Ishikawa (cell line): ENCODE data around the gene ZNF143.

ENCODE experiments used
- CEBPB ChIP-seq: IDR thresholded peaks from 2 replicates; pipeline ENCODE4 v1.6.1; 2012
- EGR1 ChIP-seq: IDR thresholded peaks from 2 replicates; pipeline ENCODE4 v1.6.1; 2012
- EP300 ChIP-seq: IDR thresholded peaks from 2 replicates; pipeline ENCODE4 v1.6.1; 2012; ENCODE audit warnings: borderline replicate concordance
- FOXM1 ChIP-seq: IDR thresholded peaks from 2 replicates; pipeline ENCODE4 v1.6.1; 2012; ENCODE audit warnings: low read depth, borderline replicate concordance
- MAX ChIP-seq: IDR thresholded peaks from 2 replicates; pipeline ENCODE4 v1.6.1; 2012
- TEAD4 ChIP-seq: IDR thresholded peaks from 2 replicates; pipeline ENCODE4 v1.6.1; 2012
- ZBTB7A ChIP-seq: IDR thresholded peaks from 2 replicates; pipeline ENCODE4 v1.6.1; 2012; ENCODE audit warnings: low read depth

DNA sequence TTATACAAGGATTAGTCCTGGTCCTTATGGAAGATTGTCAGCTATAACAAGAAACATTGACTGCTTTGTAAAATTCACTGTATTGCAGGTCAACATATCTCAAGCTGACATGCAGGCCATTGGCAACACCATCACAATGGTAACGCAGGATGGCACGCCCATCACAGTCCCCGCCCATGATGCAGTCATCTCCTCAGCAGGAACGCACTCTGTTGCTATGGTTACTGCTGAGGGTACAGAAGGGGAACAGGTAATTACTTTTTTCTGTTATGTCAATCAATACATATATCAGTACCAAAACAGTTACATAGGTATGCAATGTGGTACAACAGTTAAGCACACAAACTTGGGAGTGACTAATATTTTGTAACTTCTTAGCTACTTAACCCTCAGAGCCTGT lies 55.3 kb downstream of the ZNF143 start:
- TF ChIP-seq CEBPB (no peak), MAX (no peak), FOXM1 (no peak), TEAD4 (no peak), EP300 (no peak), EGR1 (no peak), ZBTB7A (no peak)
